Fibroblast of peridontal ligament (primary cell): ENCODE data around the gene ZNF662.

Source experiments
- DNase-seq: peaks from one replicate; pipeline ENCODE4 v3.0.0-alpha.2; 2010; ENCODE audit errors: extremely low read depth

ZNF662 gene

DNA sequence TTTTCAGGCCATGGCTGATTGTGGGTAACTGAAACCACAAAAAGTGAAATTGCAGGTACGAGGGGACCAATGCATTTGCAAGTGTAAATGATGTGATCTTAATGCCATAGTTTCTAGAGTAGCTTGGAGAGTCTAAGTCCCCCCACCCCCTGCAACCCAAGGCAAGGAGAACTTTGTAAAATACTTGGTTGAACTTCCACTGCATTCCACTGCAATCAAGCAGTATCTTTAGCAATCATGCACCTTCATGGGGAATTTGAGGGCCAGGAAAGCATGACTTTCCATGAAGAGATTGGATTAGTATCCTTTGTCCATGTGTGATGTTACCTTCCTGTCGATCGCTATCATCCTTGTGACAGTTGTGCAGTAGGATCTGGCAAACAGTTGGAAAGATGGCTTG, 18.9 kb upstream of the ZNF662 start:
- DNase-seq, result no peak

DNA sequence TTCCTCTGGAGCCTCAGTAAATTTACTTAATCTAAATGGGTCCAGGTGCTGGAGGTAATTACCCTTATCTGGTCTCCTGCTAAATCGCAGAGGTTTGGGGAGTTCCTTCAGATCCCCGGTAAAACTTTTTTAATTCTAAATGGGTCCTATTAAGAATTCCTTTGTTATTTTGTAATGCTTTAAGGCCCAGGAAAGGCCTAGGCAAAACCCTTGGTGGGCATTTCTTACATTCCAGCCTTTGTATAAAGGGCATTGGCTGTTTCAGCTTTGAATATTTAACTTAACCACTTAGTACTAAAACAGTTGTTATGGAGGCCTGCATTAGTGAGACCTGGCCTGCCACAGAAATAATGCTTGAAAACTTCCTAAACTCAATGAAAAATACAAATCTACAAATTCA, 14.9 kb upstream of the ZNF662 start:
- DNase-seq, result no peak

- no peak for DNase-seq
Measured at GRCh38 chr3:42892169-42892568, 13.8 kb upstream of the ZNF662 start.

GRCh38 chr3:42892807-42893206, 13.1 kb upstream of the ZNF662 start:
- DNase-seq, result no peak

DNA sequence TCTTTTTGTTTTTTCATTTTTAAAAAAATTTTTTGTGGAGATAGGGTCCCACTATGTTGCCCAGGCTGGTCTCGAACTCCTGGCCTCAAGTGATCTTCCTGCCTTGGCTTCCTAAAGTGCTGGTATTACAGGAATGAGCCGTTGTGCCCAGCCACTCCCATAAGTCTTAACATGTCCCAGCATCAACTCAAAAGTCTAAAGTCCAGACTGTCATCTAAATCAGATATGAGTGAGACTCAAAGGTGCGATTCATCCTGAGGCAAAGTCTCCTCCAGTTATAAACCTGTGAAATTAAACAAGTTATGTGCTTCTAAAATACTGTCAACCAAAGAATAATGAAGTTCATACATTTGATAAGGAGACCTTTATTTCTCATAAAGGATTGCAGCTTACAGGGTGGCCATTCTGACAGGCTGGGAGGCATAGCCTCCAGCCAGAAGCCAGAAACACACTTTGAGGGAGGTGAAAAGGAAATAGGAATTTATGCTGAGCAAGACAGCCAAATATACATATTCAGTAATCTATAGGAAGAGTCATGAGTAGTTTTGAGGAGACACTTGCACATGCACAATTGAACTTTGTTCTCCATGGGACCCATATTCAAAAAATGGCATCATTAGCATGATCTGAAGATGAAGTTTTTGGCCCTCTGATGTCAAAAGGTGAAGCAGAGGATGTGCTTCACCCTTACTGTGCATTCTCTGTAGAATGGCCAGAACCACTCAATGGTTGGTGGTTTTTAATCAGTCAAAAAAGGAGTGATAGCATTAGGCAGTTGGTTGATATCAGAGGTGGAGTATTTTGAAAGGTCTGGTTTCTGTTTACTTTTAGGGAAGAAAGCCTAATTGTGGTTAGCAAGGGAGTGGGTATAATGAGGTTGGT, 11.0 kb upstream of the ZNF662 start:
- DNase-seq, result no peak

GRCh38 chr3:42895580-42895868, 10.4 kb upstream of the ZNF662 start:
- no peak for DNase-seq

GRCh38 chr3:42898896-42899675, 6.9 kb upstream of the ZNF662 start:
- no peak for DNase-seq

- no peak for DNase-seq
Measured at GRCh38 chr3:42900226-42901072, 5.5 kb upstream of the ZNF662 start.

GRCh38 chr3:42901073-42901415, 4.9 kb upstream of the ZNF662 start:
- DNase-seq, result no peak

DNA sequence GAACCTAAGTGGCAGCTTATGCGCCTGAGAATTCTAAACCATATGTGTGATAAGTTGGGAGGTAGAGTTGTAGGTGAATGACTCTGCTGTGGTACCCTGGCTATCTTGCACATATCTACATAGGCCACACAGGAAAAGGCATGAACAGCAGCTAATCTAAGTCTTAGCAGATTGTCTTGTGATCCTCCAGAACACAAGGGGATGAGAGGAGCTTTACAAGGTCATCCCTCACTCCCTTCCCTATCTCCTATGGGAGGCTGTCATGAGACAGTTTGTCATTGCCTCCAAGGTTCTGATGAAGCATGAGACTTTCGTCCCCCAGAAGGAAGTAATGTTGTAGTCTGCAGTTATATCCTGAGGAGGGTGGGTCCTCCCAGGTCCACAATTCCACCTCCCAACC, 3.7 kb upstream of the ZNF662 start:
- DNase-seq, result no peak

DNA sequence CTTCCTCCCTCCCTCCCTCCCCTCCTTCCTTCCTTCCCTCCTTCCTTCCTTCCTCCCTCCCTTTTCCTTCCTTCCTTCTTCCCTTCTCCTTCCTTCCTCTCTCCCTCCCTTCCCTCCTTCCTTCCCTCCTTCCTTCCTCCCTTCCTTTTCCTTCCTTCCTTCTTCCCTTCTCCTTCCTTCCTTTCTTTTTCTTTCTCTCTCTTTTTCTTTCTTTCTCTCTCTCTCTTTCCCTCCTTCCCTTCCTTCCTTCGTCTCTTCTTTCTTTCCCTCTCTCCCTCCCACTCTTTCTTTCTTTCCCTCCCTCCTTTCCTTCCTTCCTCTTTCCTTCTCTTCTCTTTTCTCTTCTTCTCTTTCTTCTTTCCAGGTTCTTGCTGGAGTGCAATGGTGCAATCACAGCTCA, 1.9 kb upstream of the ZNF662 start:
- DNase-seq, result no peak

GRCh38 chr3:42905740-42906069, 237 bp upstream of the ZNF662 start:
- no peak for DNase-seq

GRCh38 chr3:42906848-42907183, 874 bp downstream of the ZNF662 start:
- DNase-seq, result no peak

DNA sequence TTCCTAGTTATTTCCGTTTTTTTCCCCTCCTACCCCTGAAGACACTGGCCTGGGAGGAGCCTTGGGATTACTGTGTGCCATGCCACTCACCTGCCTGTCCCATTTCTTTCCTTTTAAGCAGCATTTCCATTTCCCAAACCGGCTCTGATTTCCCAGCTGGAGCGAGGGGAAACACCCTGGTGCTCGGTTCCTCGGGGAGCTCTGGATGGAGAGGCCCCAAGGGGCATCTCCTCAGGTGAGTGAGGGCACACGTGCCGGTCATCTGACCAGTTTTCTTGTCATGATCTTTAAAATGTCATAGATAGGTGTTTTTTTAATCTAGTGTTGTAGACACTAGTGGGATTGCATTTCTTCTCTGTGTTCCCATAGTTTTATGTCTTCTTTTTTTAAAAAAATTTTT, 2.7 kb downstream of the ZNF662 start:
- no peak for DNase-seq

DNA sequence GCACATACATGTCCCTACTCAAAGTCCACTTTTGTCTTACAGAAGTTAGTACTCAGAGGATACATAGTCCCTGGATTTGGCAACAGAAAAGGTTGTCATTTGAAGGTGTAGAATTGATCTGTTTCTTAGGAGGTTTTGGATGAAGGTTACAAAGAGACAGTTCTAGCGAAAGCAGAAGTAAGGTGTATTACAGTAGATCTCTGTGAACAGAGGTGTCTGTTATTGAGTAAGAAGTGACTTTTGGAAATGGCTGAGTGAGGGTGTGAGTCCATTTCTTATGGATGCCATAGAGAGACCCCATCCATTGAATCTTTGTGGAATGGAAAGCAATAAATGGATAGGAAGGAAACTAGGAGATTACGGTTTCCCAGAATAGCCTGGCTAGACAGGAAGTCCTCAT, 5.6 kb downstream of the ZNF662 start:
- DNase-seq, result no peak

GRCh38 chr3:42914771-42915515, 9.0 kb downstream of the ZNF662 start:
- no peak for DNase-seq

- no peak for DNase-seq
Measured at GRCh38 chr3:42923606-42924005, 17.7 kb downstream of the ZNF662 start.

DNA sequence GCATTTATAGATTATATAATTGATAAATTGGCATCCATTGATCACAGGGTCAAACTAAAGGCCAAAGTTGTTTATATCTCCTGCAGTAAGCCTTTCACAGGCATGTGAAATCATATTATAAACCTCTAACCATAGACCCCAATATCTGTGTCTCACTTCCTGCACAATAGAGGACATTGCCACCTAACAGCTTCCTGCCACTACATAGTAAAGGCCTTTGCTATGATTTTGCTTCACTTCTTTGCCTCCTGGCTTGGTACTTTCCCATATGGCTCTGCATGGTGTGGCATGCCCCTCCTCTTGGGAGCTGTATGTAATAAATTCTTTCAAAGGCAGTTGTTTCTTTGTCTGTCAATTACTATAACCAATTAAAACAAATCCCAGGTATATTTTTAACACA, 20.4 kb downstream of the ZNF662 start:
- DNase-seq, result no peak

GRCh38 chr3:42934111-42934510, 28.2 kb downstream of the ZNF662 start:
- DNase-seq, result no peak

DNA sequence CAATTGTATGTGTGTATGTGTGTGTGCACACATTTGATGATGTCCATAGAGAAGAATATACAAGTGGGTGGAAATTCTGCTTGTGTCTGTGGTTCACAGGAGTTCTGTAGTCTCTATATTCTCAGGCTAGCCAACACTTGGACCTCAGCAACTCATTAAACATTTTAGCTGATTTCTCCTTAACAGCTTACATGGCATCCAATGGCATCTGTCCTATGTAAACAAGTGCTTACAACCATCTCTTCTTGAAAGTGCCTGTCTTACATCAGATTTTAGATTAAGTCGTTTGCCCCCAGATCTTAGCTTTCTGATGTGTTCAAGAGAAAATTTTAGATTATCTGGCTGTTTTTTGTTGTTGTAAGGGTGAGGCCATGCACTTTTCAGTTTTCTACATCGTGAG, 29.0 kb downstream of the ZNF662 start:
- no peak for DNase-seq

GRCh38 chr3:42935472-42935871, 29.5 kb downstream of the ZNF662 start:
- no peak for DNase-seq
